NT2/D1 (cell line): ENCODE results near the gene TDRD7.

Experiments
- YY1 ChIP-seq: IDR thresholded peaks from 2 replicates; pipeline ENCODE4 v1.6.1; 2011; ENCODE audit not compliant: insufficient read length, insufficient read depth
- ZNF274 ChIP-seq: IDR thresholded peaks from 2 replicates; pipeline ENCODE4 v1.6.1; 2011; ENCODE audit warnings: mild to moderate bottlenecking, low read depth, low read length

DNA sequence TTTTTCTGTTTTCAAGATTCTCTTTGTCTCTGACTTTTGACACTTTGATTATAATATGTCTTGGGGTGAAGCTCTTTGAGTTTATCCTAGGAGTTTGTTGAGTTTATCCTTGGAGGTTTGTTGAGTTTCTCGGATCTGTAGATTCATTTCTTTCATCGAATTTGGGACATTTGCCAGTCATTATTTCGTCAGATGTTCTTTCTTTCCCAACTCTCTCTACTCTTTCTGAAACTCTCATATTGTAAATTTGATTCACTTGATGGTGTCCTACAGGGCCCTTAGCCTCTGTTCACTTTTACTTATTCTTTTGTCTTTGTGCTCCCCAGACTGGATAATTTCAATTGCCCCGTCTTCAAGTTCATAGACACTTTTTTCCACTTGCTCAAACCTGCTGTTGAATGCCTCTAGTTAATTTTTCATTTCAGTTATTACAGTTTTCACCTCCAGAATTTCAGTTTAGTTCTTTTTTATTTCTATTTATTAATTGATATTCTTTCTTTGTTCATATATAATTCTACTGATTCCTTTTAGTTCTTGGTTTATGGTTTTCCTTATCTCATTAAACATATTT, 8.1 kb upstream of the TDRD7 start:
- TF ChIP-seq ZNF274 (no peak), YY1 (no peak)
